GM19324 (cell line): ENCODE data around the gene FOXA2.

ENCODE experiments used
- ATAC-seq: cut with Tn5 transposase; IDR thresholded peaks from one replicate; pipeline ENCODE4 v1.9.1; 2021; ENCODE audit warnings: mild to moderate bottlenecking, moderate library complexity; ENCODE audit not compliant: unreplicated experiment, low FRiP score

FOXA2 gene

DNA sequence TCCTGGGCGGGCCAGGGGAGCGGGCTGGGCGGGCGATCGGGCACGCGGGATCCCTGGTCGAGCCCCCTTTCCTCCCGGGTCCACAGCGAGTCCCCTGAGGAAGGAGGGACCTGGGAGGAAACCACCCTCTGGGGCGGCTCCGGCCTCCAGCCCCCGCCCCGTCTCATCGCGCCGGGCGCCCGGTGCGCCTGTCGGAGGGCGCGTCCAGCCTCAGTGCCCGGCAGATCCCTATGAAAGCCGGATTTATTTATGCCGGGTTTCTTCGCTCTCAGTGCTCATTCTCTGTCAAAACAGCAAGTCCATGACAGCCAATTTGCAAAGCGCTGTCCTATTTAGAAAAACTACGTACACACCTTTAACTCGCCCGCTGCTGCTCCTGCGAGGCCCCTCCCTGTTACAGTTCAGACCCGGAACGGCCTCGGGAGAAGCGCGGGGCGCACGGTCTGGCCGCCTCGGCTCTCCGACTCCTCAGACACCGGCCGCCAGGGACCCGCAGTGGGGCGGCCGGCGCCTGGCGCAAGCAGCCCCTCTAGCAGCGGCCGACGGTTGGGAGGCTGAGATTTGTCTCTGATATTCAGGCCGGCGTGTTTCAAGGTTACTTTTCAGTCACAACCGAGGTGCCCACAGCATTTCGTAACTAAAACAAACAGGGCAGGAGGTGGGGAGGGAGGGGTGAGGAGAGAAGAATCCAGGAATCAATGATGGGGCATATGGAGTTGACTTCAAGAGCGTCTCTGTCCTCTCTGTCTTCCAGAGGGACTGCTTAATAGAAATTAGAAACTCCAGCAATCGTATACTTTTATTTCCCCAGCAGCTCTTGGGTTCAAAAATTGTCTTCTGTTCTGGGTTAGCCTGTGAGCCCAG lies 782 bp upstream of the FOXA2 start:
- ATAC-seq, result no peak

DNA sequence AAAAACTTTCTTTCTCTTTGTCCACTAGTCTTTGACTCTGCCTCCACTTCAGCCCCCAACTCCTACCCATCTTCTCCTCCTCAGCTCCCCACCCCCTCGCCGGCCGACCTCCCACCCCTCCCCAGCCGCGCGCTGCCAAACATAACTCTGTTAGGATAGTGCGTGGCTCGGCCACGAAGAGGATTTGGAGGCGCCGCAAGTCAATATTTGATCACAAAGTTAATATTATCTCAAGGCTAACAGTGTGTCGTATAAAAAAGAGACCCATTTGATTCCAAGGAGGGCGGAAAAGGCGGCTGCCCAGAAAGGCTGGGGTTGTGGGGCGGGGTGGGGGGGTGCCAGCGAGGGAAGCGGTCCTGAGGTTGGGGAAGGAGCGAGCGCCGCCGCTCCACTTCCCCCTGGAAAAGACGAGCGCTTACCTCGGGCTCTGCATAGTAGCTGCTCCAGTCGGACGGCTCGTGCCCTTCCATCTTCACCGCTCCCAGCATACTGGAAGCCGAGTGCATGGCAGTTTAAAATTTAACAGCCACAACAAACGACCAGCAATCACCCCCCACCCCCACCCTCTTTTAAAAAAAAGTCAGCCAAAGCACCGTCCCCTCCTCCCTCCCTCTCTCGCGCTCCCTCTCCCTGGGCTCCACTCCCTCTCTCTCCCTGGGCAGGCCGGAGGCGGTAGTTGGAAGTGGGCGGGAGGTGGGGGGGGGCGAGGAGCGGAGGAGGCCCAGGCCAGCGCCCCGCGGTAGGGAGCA lies 425 bp downstream of the FOXA2 start:
- no peak for ATAC-seq

DNA sequence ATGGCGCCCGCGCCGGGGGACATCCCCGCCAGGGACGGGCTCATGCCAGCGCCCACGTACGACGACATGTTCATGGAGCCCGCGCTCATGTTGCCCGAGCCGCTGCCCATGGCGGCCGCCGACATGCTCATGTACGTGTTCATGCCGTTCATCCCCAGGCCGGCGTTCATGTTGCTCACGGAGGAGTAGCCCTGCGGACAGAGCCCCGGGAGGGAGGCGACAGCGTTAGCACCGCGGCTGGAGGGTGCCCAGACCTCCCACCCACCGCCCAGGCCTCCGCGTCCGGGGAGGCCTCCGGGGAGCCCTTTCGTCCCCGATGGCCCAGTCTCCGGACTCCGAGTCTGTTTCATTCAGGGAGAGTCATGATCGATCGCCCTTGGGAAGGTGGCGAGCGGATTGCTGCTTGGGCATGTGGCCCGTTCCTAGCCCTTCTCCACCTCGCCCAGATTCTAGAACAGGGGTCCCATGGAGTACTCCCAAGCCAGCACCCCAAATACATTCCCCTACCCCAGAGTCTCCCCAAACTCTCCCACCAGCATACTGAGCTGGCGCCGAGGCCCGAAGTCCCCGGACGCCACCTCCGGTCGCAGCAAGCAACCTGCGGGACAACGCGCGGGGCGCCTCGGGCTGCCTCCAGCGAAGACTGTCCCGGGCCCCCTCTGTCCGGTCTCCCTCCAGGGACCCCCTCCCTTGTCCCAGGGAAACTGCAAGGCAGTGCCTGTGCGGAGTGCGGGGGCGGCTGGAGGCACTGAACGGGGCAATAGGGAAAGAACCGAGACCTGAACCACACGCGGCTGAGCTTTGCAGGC lies 1.2 kb downstream of the FOXA2 start:
- no peak for ATAC-seq

DNA sequence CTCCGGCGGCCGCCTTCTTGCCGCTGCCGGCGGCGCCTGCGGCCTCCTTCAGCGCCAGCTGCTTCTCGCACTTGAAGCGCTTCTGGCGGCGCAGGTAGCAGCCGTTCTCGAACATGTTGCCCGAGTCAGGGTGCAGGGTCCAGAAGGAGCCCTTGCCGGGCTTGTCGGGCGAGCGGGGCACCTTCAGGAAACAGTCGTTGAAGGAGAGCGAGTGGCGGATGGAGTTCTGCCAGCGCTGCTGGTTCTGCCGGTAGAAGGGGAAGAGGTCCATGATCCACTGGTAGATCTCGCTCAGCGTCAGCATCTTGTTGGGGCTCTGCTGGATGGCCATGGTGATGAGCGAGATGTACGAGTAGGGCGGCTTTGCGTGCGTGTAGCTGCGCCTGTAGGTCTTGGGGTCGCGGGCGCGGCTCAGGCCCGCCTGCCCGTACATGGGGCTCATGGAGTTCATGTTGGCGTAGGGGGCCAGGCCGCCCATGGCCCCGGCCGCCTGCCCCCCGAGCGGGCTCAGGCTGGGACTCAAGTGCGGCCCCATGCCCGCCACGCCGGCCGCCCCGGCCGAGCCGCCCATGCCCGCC lies 1.9 kb downstream of the FOXA2 start:
- no peak for ATAC-seq

DNA sequence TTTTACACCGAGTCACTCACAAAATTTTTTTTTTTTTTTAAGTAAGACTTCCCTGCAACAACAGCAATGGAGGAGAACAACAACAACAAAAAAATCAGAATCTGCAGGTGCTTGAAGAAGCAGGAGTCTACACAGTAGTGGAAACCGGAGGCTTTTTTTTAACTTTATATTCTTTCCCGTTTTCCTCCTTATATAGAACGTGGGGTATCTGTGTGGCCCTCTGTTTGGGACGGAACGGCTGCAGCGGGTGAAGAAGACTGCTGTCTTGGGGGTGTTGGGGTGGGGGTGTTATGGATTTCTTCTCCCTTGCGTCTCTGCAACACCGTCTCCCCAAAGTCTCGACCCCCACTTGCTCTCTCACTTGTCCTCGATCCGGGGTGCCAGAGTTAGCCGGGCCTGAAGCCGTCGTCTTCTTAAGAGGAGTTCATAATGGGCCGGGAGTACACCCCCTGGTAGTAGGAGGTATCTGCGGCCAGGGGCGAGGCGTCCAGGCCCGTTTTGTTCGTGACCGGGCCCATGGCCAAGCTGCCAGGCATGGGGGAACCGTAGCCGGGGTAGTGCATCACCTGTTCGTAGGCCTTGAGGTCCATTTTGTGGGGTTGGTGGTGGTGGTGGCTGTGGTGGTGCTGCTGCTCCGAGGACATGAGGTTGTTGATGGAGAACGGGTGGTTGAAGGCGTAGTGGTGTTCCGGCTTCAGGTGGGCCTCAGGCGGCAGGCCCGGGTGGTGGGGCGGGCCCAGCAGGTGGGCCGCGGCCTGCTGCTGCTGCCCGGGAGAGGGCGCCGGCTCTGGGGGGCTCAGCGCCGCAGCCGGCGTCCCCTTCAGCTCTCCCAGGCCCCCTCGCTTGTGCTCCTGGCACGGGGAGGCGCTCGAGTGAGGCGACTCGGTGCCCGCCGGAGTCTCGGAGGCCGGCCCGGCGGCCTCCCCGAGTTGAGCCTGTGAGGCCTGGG lies 2.7 kb downstream of the FOXA2 start:
- no peak for ATAC-seq

DNA sequence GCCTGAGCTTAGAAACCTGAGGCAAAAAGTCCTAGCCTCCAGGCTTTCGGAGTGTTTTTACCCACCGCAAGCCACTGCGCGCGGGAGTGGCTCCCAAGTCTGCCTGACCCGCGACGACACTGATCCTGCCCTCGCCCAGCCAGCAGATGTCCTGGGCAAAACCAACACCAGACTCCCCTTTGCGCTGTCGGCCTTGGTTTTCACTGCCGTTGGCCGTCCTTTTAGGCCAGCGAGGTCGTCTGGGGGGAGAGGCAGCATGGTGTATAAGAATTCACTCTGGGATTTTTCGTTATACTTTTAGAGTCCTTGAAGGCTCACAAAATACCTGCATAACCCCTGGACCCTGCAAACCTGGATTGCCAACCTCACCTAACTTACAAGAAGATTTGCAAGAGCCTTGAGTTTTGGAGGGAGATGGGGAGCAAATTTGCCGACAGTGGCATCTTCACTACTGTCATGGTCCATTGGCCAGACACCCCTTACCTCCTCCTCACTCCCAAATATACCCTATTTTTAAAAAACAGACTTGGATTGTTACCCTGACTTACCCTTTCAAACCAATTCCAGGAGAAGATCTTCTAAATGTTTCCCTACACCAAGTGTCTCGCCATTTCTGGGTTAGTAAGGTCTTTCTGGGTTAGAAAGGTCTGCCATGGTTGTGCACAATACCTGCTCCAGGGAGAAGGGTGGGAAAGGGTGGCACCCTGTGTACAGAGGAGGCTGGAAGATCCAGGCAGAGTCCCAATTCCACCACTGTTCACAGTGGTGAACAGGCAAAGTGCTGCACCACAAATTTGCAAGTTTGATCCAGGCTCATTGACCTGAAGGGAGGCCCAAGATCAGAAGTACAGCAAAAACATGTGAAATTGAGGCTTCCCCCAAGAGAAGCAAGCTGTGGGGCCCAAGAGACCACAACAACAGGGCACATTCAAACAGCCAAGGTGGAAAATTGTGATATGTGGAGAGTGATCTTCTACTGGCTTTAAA lies 4.4 kb downstream of the FOXA2 start:
- no peak for ATAC-seq

DNA sequence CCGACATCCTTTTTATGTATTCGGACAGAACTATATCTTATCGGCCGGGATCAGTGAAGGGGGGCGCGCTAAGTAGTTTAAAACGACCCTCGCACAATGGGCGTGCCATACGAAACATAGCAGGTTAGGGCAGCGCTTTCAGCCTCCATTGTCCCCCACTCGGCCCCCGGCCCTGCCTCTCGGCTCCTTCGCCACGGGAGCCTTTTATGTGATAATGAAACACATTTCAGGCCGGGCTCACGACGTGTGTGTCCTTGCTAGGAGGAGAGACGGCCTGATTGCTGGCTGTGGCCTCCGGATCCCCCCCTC lies 5.3 kb downstream of the FOXA2 start:
- ATAC-seq, result no peak

DNA sequence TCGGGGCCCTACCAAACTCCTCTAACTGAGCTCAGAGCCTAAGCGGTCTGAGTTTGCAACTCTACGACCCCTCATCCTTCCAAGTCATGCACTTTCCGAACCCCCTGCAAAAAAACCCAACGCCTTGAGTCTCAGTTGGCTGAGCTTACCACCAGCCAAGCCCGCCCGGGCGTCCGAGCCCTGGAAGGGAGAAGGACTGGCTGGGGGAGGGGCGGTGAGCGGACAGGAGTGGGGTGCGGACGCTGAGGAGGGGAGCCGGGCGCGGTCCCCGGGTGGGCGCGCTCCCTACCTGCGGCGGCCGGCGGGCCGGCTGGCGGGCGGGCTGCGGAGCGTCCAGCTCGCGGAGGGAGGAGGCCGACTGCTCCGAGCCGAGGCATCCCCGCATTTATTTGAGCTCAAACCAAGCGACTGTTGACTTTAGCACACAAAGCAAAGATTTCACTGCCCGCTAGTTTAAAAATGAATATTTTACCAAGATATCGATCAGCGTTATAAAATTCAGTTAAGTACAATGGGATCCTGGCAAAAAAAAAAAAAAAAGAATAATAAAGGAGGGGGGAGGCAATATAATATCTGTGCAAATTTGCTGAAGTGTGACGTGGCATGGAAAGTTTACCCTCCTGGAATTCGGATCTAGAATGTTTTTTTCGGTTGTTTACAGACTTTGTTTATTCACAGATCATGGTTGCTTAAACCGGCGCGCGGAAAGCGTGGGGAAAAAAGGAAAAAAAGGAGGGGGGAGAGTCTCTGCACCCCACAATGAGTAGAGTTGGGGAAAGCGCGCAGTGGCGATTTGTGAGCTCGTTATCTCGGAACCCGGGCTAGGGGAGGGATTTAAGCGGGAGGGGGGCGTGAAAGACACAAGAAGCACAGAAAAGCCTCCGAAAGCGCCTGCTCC lies 5.9 kb downstream of the FOXA2 start:
- no peak for ATAC-seq

DNA sequence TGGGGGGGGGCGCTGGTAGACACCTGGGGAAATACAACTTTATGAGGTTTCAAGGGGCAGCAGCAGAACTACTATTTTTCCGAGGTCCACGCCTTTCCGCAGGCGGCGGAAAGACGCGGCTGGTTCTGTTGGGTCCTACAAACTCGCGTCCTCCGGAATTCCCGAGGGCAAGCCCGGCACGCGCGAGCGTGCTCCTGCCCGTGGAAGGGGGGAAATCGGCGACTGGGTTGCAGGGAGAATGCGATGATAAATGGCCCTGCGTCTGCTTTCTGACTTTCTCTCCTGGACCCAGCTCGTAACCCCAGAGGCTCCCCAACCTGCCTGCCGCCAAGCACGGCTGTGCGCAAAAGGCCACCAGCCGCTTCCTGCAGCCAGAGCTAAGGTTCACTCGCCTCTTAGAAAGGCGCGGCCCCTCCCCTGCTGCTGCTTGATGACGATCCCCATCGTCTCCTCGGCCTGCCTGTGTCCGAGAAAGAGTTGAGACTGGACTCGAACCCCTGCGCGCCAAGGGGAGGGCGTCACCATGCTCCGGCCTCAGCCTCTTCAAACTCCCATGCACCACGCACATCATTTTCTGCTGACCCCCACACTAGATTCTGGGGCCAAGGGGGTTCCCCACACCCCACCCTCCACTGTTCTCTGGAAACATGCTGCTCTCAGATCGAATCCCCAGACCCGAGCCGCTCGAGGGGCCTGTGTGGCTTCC lies 6.7 kb downstream of the FOXA2 start:
- ATAC-seq, result no peak

DNA sequence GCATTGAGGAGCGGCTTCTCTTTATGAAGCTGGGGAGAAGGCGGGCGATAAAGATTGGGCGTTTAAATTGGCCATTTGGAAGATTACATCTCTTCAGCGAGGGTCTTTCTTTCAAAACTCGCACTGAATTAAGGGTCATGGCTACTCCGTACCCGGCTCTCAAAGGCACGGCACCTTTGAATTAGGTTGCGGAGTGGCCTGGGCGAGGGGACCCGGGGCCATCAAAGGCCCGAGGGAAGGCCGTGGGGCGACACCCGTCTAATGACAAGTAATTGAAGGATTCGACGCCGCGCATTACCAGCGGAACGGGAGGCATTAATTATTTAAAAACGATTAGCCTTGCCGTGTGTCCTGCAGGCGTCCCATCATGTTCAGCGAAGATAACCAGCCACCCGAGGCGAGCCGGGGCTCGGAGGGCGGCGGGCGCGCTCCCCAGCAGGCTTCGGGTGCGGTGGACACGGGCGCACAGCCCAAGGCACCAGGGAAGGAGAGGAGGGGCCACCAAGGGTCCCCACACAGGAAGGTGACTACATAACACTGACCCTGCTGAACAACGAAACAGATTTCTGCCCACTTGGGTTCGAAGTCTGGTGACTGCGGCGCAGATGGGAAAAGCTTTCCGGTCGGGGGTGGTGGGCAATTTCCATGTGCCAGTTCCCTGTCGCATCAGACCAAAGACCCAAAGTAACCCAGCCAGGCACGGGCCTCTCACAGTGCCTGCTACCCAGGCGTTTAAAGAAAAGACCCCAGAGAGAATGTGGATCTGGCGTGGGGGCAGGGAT lies 7.4 kb downstream of the FOXA2 start:
- no peak for ATAC-seq

DNA sequence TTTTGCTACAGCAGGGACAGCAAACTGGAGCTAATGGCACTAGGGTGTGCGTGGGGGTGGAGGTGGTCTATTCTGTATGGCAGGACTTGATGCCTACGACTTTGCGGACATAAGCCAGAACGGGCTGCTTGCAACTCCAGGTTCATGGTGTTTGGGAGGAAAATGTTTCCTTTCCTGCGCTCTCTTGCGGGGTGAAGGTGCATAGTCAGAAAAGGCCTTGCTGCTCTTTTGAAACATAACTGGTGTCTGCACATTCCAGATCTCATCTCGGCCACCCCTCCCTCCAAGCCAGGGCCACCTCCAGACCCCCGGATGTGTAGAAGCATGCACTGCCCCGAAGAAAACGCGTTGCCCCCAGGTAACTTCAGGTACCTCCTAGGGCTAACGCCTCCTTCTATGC lies 8.1 kb downstream of the FOXA2 start:
- no peak for ATAC-seq

DNA sequence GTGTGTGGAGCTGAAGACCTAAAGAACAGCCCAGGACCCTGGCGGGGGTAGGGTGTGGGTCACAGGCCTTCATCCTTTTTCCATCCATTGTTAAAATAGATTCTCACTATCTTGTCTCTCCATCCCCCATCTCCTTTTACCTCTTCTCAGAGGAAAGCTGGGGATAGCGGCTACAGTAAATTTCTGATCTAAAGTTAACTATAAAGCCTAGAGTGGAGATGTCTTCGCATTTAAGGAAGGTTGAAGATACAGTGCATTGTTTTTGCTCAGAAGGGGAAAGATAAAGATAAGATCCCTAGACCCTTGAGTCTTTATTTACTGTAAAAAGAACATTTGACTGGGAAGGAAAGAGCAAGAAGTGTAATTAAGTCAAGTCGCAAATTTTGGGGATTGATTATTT lies 8.6 kb downstream of the FOXA2 start:
- ATAC-seq, result no peak

DNA sequence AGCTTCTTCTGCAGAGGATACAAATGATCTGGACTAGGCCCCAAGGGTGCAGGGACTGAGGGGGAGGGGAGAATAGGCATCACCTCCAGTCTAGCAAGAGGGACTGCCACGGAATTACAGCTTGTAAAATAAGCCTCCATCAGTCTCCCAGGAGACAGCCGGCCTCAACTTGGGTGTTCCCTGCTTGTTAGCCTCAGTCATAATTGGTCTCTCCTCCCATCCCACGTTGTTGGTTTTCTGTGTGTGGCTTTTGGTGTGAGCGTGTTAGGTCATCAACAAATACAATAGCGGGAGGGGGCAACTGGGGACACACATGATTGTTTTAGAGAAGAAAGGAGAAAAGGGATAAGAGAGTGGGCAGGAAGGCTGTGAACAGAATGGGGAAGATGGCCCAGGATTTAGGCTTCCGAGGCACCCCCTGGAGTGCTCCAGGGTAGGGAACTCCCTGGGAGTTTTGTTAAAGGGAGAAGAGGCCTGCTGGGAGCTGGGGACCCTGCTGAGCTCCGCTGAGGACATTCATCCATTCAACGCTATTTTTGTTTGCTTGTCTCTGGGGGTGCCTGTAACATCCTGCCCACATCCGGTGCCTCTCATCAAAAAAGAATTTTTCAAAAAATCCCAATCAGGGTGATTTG lies 9.2 kb downstream of the FOXA2 start:
- no peak for ATAC-seq

DNA sequence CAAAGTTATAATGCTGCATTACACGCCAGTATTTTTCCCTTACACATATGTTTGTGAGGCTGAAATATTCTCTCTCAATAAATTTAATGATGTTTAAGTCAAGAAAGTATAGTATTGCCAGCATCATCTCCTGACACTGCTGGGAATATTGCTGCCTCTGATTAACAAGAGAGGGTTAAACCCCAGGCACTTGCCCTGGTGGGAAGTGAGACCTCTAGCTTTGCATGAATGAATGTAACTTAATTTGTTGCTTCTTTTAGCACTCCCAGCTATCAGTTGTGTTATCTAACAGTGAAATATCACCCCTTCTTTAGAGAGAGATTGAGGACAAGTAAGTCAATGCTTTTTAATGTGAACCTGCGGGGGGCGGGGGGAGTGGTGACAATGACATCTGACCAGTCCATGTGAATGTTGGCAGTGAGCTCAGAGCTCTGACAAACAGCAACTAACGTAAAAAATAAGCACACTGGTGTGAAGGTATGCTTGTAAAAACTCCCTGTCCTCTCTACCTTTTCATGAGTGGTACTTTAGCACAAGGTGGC lies 9.8 kb downstream of the FOXA2 start:
- ATAC-seq, result no peak

DNA sequence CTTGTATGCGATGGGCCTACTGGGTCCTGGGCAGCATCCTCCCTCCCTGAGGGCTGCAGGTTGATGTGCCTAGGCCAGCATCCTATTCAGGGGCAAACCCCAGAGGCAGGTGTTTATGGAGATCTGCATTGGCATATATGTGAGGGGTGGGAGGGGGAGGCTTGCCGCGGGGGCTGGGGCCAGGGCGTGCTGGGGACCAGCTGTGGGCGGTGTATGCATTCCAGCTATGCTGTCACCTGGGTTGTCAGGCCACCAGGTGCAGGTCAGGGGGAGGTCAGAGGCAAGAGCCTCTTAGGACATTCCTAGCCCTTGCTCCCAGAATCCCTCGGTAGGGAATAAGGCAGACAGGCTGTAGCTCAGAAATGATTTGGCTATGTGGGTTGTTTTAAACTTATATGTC lies 11.9 kb downstream of the FOXA2 start:
- ATAC-seq, result no peak

DNA sequence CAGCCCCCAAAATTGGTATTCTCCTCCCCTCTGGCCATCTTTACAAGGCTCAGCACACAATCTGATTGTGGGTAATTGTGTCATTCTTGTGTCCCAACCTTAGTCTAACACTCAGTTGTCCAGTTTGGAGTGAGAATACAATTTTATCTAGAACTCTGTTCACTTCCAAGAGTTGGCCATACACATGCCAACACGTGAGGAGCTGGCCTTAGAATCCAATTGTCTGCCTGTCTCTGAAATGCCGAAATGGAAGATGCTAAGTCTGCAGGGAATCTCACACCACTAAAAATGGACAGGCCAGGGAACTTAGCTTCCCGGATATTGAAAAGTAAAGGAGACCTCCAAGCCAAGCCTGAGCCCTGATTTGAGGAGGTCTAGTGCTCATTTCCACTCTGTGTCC lies 12.3 kb downstream of the FOXA2 start:
- no peak for ATAC-seq
